RKO (cell line): ENCODE data around the gene FLNB.

Experiments
- DNase-seq: peaks from one replicate; pipeline ENCODE4 v3.0.0-alpha.2; 2016; ENCODE audit warnings: low spot score

FLNB gene

GRCh38 chr3:58077596-58078285 lies 69.5 kb downstream of the FLNB start:
- no peak for DNase-seq

GRCh38 chr3:58078610-58079009 lies 70.4 kb downstream of the FLNB start:
- no peak for DNase-seq

GRCh38 chr3:58079773-58080172 lies 71.6 kb downstream of the FLNB start:
- DNase-seq, result no peak

- no peak for DNase-seq
Observed at GRCh38 chr3:58082047-58082446, 73.8 kb downstream of the FLNB start.

- no peak for DNase-seq
Observed at GRCh38 chr3:58084166-58084565, 75.9 kb downstream of the FLNB start.

- DNase-seq, result no peak
Observed at GRCh38 chr3:58084788-58085543, 76.7 kb downstream of the FLNB start.

- no peak for DNase-seq
Observed at GRCh38 chr3:58085616-58086015, 77.4 kb downstream of the FLNB start.

GRCh38 chr3:58088501-58088900 lies 80.3 kb downstream of the FLNB start:
- DNase-seq, result no peak

- DNase-seq, result no peak
Observed at GRCh38 chr3:58090351-58090750, 82.1 kb downstream of the FLNB start.

GRCh38 chr3:58092521-58092920 lies 84.3 kb downstream of the FLNB start:
- no peak for DNase-seq

GRCh38 chr3:58093574-58094195 lies 85.5 kb downstream of the FLNB start:
- DNase-seq, result peak; percentile 6

- no peak for DNase-seq
Observed at GRCh38 chr3:58094657-58095056, 86.4 kb downstream of the FLNB start.

GRCh38 chr3:58095603-58096138 lies 87.4 kb downstream of the FLNB start:
- no peak for DNase-seq

GRCh38 chr3:58098531-58098930 lies 90.3 kb downstream of the FLNB start:
- no peak for DNase-seq

GRCh38 chr3:58099865-58100264 lies 91.6 kb downstream of the FLNB start:
- DNase-seq, result no peak

GRCh38 chr3:58101499-58102389 lies 93.5 kb downstream of the FLNB start:
- DNase-seq, result no peak

GRCh38 chr3:58102390-58102750 lies 94.1 kb downstream of the FLNB start:
- no peak for DNase-seq

GRCh38 chr3:58102976-58103451 lies 94.8 kb downstream of the FLNB start:
- no peak for DNase-seq

- no peak for DNase-seq
Observed at GRCh38 chr3:58104151-58104550, 95.9 kb downstream of the FLNB start.

- DNase-seq, result no peak
Observed at GRCh38 chr3:58104712-58105111, 96.5 kb downstream of the FLNB start.

- no peak for DNase-seq
Observed at GRCh38 chr3:58105196-58105595, 97.0 kb downstream of the FLNB start.

GRCh38 chr3:58106061-58106460 lies 97.8 kb downstream of the FLNB start:
- DNase-seq, result no peak
